ENCODE results near the gene OPA1.

Gene OPA1

GRCh38 chr3:193662757-193663322 lies 69.8 kb downstream of the OPA1 start:
- no peak for TF ChIP-seq CTCF (conservative IDR thresholded peaks at IDR 0.05; ENCODE audit: low read length)
- TF ChIP-seq EZH2phosphoT487 (IDR thresholded peaks at IDR 0.05; ENCODE audit: borderline replicate concordance) = no peak
- Histone ChIP-seq H3K9me3 (ENCODE audit: insufficient read depth, low read depth, low read length) (no peaks in the 10 kb centered on the region), H3K36me3 (ENCODE audit: insufficient read depth, low read length) (peaks cover 89% of the 10 kb centered on the region), H3K9me2 (replicated peaks; ENCODE audit: low read depth, low read length) (no peaks in the 10 kb centered on the region), H4K20me1 (ENCODE audit: insufficient read depth, low read length, poor library complexity, severe bottlenecking) (no peaks in the 10 kb centered on the region), H3K9ac (ENCODE audit: low read depth, low read length, poor library complexity, severe bottlenecking) (no peak overlapping the region), H3K4me2 (ENCODE audit: low read depth, low read length, poor library complexity, severe bottlenecking) (no peak overlapping the region), H3K4me1 (ENCODE audit: insufficient read depth, low read length, poor library complexity, severe bottlenecking) (no peaks in the 10 kb centered on the region), H3K27me3 (ENCODE audit: insufficient read depth, low read length, poor library complexity, severe bottlenecking) (no peaks in the 10 kb centered on the region), H2AFZ (ENCODE audit: low read length) (no peak overlapping the region), H3K4me3 (ENCODE audit: low read length, poor library complexity, severe bottlenecking) (no peak overlapping the region), H3K79me2 (ENCODE audit: insufficient read depth, low read length) (no peaks in the 10 kb centered on the region), H3F3A (ENCODE audit: low read depth) (no peaks in the 10 kb centered on the region)

- no peaks in the 10 kb centered on the region for H3K9me2 ChIP-seq (replicated peaks; ENCODE audit: low read depth, low read length)
- TF ChIP-seq EZH2phosphoT487 (IDR thresholded peaks at IDR 0.05; ENCODE audit: borderline replicate concordance) = no peak
- peak; percentile 68 for TF ChIP-seq CTCF (conservative IDR thresholded peaks at IDR 0.05; ENCODE audit: low read length)
- no peak overlapping the region for H2AFZ ChIP-seq (ENCODE audit: low read length)
- H3F3A ChIP-seq (ENCODE audit: low read depth) = no peaks in the 10 kb centered on the region
- peaks cover 90% of the 10 kb centered on the region for H3K36me3 ChIP-seq (ENCODE audit: insufficient read depth, low read length)
- no peaks in the 10 kb centered on the region for H4K20me1 ChIP-seq (ENCODE audit: insufficient read depth, low read length, poor library complexity, severe bottlenecking)
- no peaks in the 10 kb centered on the region for H3K4me1 ChIP-seq (ENCODE audit: insufficient read depth, low read length, poor library complexity, severe bottlenecking)
- H3K4me3 ChIP-seq (ENCODE audit: low read length, poor library complexity, severe bottlenecking) = no peak overlapping the region
- no peak overlapping the region for H3K4me2 ChIP-seq (ENCODE audit: low read depth, low read length, poor library complexity, severe bottlenecking)
- H3K9ac ChIP-seq (ENCODE audit: low read depth, low read length, poor library complexity, severe bottlenecking) = no peak overlapping the region
- no peaks in the 10 kb centered on the region for H3K27me3 ChIP-seq (ENCODE audit: insufficient read depth, low read length, poor library complexity, severe bottlenecking)
- no peaks in the 10 kb centered on the region for H3K9me3 ChIP-seq (ENCODE audit: insufficient read depth, low read depth, low read length)
- no peaks in the 10 kb centered on the region for H3K79me2 ChIP-seq (ENCODE audit: insufficient read depth, low read length)
Observed at GRCh38 chr3:193665370-193665989, 72.5 kb downstream of the OPA1 start.

GRCh38 chr3:193673845-193674244 lies 80.8 kb downstream of the OPA1 start:
- Histone ChIP-seq H3K79me2 (ENCODE audit: insufficient read depth, low read length) (no peaks in the 10 kb centered on the region), H3K9ac (ENCODE audit: low read depth, low read length, poor library complexity, severe bottlenecking) (no peak overlapping the region), H3F3A (ENCODE audit: low read depth) (no peaks in the 10 kb centered on the region), H4K20me1 (ENCODE audit: insufficient read depth, low read length, poor library complexity, severe bottlenecking) (no peaks in the 10 kb centered on the region), H3K9me2 (replicated peaks; ENCODE audit: low read depth, low read length) (no peaks in the 10 kb centered on the region), H3K27me3 (ENCODE audit: insufficient read depth, low read length, poor library complexity, severe bottlenecking) (no peaks in the 10 kb centered on the region), H3K4me1 (ENCODE audit: insufficient read depth, low read length, poor library complexity, severe bottlenecking) (no peaks in the 10 kb centered on the region), H3K9me3 (ENCODE audit: insufficient read depth, low read depth, low read length) (no peaks in the 10 kb centered on the region), H3K4me3 (ENCODE audit: low read length, poor library complexity, severe bottlenecking) (no peak overlapping the region), H3K36me3 (ENCODE audit: insufficient read depth, low read length) (peaks cover 24% of the 10 kb centered on the region), H2AFZ (ENCODE audit: low read length) (no peak overlapping the region), H3K4me2 (ENCODE audit: low read depth, low read length, poor library complexity, severe bottlenecking) (no peak overlapping the region)
- TF ChIP-seq EZH2phosphoT487 (IDR thresholded peaks at IDR 0.05; ENCODE audit: borderline replicate concordance) = no peak
- TF ChIP-seq CTCF (conservative IDR thresholded peaks at IDR 0.05; ENCODE audit: low read length) = no peak
